H1 (cell line): Measurements from ENCODE around the gene POU2F1. TPM values are rescaled to one million over a fixed set of nuclear protein-coding genes. Genes with fewer than 3 reads are reported as not detected.

Experiments used
- KDM5A ChIP-seq: fragments of 200-600 bp; IDR thresholded peaks from 2 replicates; pipeline ENCODE4 v1.7.1; 2012; ENCODE audit warnings: mild to moderate bottlenecking, low read length, inconsistent platforms, mixed read lengths
- NRF1 ChIP-seq: IDR thresholded peaks from 2 replicates; pipeline ENCODE4 v1.6.1; 2011; ENCODE audit warnings: mild to moderate bottlenecking, low read depth, low read length, improper control_type of control experiment
- polyA plus RNA-seq, 7 experiments: library from polyadenylated mRNA; depleted of rRNA in 3 of 7; stranded (reverse) in 5 of 7; unstranded in 2 of 7; fragments of >200 nt in 5 of 7; fragments of 200-250 nt in 2 of 7; gene quantifications; 1 replicate in 5 of 7; 2 replicates in 1 of 7; 4 replicates in 1 of 7; pipeline versions ENCODE4 v1.2.1 to v1.2.3, GENCODE V29; 2011 to 2013; ENCODE audit warnings: missing spikeins in 2 of 7, mixed read lengths in 2 of 7
- total RNA-seq: library from RNA; stranded (reverse); fragmentation: NEBNext Ultra II Directional; extraction: Animal tissue kit (Norgen Biotek cat#: 25700); gene quantifications from 2 replicates; pipeline ENCODE4 v1.2.1, GENCODE V29; 2021
- TF ChIP-seq, protein P1 (sequence below): fragments of 300-600 bp; sonication (generic); IDR thresholded peaks from 2 replicates; pipeline ENCODE4 v1.7.1; 2012; ENCODE audit warnings: low read length, moderate library complexity, mild to moderate bottlenecking, inconsistent platforms; ENCODE audit not compliant: insufficient replicate concordance
- TF ChIP-seq, protein P2 (sequence below): IDR thresholded peaks from 2 replicates; pipeline ENCODE4 v1.6.1; 2012; ENCODE audit warnings: low read length, inconsistent platforms

POU2F1 gene
- total and polyA plus RNA-seq, 2 of the 8 experiments (the other 6 are each of a cell fraction or from before 2014, with no cell fraction given) = 37.0 to 57.2 TPM

DNA sequence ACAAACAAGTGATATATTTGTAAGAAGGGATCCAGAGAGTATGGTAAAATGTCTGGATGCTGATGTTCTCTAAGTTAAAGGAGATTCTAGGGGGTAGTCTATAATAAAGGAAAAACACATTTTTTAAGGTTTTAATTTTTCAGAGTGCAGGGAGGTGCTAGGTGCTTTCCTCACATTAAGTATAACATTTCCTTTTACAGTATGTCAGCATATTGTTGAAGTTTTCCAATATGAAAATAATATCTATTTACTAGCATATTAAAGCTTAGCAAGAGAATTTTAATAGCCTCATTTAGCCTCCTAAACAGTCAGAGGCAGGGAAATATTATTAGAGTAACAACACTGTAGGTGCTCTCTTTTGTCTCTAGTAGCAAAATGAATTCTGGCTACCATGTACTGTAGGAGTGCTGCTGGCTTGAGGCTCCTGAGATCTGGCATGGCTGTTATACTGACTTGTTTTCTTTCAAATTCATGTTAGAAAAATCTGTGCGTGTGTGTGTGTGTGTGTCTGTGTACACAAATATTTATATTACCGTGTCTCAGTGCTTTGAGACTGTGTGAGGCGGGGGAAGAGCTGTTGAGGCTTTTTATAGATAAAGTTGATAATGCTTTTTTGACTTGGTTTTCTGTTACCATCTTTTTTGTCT, 71.0 kb downstream of the POU2F1 start (continued):
- TF ChIP-seq, protein P1, sequence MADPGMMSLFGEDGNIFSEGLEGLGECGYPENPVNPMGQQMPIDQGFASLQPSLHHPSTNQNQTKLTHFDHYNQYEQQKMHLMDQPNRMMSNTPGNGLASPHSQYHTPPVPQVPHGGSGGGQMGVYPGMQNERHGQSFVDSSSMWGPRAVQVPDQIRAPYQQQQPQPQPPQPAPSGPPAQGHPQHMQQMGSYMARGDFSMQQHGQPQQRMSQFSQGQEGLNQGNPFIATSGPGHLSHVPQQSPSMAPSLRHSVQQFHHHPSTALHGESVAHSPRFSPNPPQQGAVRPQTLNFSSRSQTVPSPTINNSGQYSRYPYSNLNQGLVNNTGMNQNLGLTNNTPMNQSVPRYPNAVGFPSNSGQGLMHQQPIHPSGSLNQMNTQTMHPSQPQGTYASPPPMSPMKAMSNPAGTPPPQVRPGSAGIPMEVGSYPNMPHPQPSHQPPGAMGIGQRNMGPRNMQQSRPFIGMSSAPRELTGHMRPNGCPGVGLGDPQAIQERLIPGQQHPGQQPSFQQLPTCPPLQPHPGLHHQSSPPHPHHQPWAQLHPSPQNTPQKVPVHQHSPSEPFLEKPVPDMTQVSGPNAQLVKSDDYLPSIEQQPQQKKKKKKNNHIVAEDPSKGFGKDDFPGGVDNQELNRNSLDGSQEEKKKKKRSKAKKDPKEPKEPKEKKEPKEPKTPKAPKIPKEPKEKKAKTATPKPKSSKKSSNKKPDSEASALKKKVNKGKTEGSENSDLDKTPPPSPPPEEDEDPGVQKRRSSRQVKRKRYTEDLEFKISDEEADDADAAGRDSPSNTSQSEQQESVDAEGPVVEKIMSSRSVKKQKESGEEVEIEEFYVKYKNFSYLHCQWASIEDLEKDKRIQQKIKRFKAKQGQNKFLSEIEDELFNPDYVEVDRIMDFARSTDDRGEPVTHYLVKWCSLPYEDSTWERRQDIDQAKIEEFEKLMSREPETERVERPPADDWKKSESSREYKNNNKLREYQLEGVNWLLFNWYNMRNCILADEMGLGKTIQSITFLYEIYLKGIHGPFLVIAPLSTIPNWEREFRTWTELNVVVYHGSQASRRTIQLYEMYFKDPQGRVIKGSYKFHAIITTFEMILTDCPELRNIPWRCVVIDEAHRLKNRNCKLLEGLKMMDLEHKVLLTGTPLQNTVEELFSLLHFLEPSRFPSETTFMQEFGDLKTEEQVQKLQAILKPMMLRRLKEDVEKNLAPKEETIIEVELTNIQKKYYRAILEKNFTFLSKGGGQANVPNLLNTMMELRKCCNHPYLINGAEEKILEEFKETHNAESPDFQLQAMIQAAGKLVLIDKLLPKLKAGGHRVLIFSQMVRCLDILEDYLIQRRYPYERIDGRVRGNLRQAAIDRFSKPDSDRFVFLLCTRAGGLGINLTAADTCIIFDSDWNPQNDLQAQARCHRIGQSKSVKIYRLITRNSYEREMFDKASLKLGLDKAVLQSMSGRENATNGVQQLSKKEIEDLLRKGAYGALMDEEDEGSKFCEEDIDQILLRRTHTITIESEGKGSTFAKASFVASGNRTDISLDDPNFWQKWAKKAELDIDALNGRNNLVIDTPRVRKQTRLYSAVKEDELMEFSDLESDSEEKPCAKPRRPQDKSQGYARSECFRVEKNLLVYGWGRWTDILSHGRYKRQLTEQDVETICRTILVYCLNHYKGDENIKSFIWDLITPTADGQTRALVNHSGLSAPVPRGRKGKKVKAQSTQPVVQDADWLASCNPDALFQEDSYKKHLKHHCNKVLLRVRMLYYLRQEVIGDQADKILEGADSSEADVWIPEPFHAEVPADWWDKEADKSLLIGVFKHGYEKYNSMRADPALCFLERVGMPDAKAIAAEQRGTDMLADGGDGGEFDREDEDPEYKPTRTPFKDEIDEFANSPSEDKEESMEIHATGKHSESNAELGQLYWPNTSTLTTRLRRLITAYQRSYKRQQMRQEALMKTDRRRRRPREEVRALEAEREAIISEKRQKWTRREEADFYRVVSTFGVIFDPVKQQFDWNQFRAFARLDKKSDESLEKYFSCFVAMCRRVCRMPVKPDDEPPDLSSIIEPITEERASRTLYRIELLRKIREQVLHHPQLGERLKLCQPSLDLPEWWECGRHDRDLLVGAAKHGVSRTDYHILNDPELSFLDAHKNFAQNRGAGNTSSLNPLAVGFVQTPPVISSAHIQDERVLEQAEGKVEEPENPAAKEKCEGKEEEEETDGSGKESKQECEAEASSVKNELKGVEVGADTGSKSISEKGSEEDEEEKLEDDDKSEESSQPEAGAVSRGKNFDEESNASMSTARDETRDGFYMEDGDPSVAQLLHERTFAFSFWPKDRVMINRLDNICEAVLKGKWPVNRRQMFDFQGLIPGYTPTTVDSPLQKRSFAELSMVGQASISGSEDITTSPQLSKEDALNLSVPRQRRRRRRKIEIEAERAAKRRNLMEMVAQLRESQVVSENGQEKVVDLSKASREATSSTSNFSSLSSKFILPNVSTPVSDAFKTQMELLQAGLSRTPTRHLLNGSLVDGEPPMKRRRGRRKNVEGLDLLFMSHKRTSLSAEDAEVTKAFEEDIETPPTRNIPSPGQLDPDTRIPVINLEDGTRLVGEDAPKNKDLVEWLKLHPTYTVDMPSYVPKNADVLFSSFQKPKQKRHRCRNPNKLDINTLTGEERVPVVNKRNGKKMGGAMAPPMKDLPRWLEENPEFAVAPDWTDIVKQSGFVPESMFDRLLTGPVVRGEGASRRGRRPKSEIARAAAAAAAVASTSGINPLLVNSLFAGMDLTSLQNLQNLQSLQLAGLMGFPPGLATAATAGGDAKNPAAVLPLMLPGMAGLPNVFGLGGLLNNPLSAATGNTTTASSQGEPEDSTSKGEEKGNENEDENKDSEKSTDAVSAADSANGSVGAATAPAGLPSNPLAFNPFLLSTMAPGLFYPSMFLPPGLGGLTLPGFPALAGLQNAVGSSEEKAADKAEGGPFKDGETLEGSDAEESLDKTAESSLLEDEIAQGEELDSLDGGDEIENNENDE = no peak
- TF ChIP-seq, protein P2, sequence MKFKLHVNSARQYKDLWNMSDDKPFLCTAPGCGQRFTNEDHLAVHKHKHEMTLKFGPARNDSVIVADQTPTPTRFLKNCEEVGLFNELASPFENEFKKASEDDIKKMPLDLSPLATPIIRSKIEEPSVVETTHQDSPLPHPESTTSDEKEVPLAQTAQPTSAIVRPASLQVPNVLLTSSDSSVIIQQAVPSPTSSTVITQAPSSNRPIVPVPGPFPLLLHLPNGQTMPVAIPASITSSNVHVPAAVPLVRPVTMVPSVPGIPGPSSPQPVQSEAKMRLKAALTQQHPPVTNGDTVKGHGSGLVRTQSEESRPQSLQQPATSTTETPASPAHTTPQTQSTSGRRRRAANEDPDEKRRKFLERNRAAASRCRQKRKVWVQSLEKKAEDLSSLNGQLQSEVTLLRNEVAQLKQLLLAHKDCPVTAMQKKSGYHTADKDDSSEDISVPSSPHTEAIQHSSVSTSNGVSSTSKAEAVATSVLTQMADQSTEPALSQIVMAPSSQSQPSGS = no peak
- TF ChIP-seq NRF1 (no peak), KDM5A (no peak)
